Osteoblast (primary cell): ENCODE data around the gene TNC. TPM values are rescaled to one million over a fixed set of nuclear protein-coding genes. Genes with fewer than 3 reads are reported as not detected.
A peak's percentile ranks its signal among the peaks of the same experiment; 100 is the strongest.
"Not testable (repeated sequence)": the region's sequence is repeated elsewhere in the genome, so short reads cannot be mapped to it uniquely, and the experiment has no call there.

ENCODE experiments used
- DNase-seq: peaks from one replicate; pipeline ENCODE4 v3.0.0; 2011; ENCODE audit warnings: low spot score, mixed read lengths; ENCODE audit not compliant: insufficient read length; ENCODE audit errors: missing footprints
- H2AFZ ChIP-seq: 2 replicates; pipeline ENCODE4 v1.6.0; 2011; ENCODE audit warnings: mild to moderate bottlenecking, low read length
- H3K27ac ChIP-seq: 2 replicates; pipeline ENCODE4 v1.5.1; 2011; ENCODE audit warnings: mild to moderate bottlenecking, low read depth, low read length, moderate library complexity
- H3K27me3 ChIP-seq: 2 replicates; pipeline ENCODE4 v1.6.0; 2012; ENCODE audit warnings: mild to moderate bottlenecking, control low read depth, inconsistent platforms, low read length, moderate library complexity; ENCODE audit not compliant: insufficient read depth
- H3K36me3 ChIP-seq: 2 replicates; pipeline ENCODE4 v1.5.1; 2011; ENCODE audit warnings: mild to moderate bottlenecking, low read length, control low read depth, moderate library complexity; ENCODE audit not compliant: insufficient read depth
- H3K4me1 ChIP-seq: 2 replicates; pipeline ENCODE4 v1.5.1; 2011; ENCODE audit warnings: mild to moderate bottlenecking, low read length, control low read depth, moderate library complexity; ENCODE audit not compliant: insufficient read depth
- H3K4me2 ChIP-seq: 2 replicates; pipeline ENCODE4 v1.6.0; 2011; ENCODE audit warnings: mild to moderate bottlenecking, low read length; ENCODE audit not compliant: insufficient read depth
- H3K4me3 ChIP-seq: fragments of 200-600 bp; sonication (generic); 3 replicates; pipeline ENCODE4 v1.5.1; 2012; ENCODE audit warnings: mild to moderate bottlenecking, low read length, inconsistent platforms; ENCODE audit not compliant: insufficient read depth
- H3K79me2 ChIP-seq: 2 replicates; pipeline ENCODE4 v1.6.0; 2012; ENCODE audit warnings: mild to moderate bottlenecking, low read length, control low read depth, inconsistent platforms; ENCODE audit not compliant: insufficient read depth
- H3K9me3 ChIP-seq: 2 replicates; pipeline ENCODE4 v1.5.1; 2011; ENCODE audit warnings: low read depth, low read length, control low read depth
- H4K20me1 ChIP-seq: 2 replicates; pipeline ENCODE4 v1.6.0; 2012; ENCODE audit warnings: mild to moderate bottlenecking, low read length, control low read depth; ENCODE audit not compliant: insufficient read depth
- total RNA-seq: library from RNA; depleted of rRNA; stranded (reverse); fragments of >200 nt; gene quantifications from 2 replicates; pipeline ENCODE4 v1.2.3, GENCODE V29; 2012
- TF ChIP-seq, protein P1 (sequence below): IDR thresholded peaks from 2 replicates; pipeline ENCODE4 v1.5.1; 2011; ENCODE audit warnings: mild to moderate bottlenecking, low read depth, low read length, moderate library complexity; ENCODE audit errors: extremely low read depth

The TNC gene
- total RNA-seq, 1 donor, result 611 TPM

DNA sequence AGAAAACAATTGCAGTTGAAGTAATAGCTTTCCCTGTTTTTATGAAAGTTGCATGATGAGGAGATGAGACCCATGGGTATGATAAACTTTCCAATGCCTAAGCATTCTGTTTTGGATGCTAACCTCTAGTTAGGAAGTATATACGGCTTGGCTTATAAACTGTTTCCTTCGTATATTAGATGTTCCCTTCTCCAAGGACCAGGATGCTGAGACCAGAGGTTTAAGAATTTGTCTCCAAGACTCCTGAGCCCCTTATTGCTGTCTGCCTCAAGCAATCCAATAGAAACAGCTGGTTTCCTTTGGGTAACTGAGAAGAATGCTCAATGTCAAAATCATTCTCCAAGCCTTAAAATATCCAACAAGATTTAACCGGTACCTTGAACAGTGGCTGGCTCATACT lies 12.2 kb upstream of the TNC start:
- Histone ChIP-seq H3K9me3 (no peaks in the 10 kb centered on the region), H3K4me1 (peaks cover 45% of the 10 kb centered on the region), H3K27ac (no peak overlapping the region), H3K36me3 (no peaks in the 10 kb centered on the region), H4K20me1 (no peaks in the 10 kb centered on the region), H3K79me2 (no peaks in the 10 kb centered on the region), H2AFZ (no peak overlapping the region), H3K4me2 (no peak overlapping the region), H3K27me3 (no peaks in the 10 kb centered on the region), H3K4me3 (no peak overlapping the region)
- DNase-seq, result no peak
- TF ChIP-seq, protein P1, sequence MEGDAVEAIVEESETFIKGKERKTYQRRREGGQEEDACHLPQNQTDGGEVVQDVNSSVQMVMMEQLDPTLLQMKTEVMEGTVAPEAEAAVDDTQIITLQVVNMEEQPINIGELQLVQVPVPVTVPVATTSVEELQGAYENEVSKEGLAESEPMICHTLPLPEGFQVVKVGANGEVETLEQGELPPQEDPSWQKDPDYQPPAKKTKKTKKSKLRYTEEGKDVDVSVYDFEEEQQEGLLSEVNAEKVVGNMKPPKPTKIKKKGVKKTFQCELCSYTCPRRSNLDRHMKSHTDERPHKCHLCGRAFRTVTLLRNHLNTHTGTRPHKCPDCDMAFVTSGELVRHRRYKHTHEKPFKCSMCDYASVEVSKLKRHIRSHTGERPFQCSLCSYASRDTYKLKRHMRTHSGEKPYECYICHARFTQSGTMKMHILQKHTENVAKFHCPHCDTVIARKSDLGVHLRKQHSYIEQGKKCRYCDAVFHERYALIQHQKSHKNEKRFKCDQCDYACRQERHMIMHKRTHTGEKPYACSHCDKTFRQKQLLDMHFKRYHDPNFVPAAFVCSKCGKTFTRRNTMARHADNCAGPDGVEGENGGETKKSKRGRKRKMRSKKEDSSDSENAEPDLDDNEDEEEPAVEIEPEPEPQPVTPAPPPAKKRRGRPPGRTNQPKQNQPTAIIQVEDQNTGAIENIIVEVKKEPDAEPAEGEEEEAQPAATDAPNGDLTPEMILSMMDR, result no peak

DNA sequence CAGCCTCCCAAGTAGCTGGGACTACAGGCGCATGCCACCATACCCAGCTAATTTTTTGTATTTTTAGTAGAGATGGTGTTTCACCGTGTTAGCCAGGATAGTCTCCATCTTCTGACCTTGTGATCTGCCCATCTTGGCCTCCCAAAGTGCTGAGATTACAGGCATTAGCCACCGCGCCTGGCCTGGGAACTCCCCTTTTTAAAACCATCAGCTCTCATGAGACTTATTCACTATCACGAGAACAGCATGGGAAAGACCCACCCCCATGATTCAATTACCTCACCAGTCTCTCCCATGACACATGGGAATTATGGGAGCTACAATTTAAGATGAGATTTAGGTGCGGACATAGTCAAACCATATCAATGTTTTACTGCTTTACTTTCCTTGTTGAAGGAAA lies 10.8 kb upstream of the TNC start:
- not testable (repeated sequence) for H2AFZ ChIP-seq

DNA sequence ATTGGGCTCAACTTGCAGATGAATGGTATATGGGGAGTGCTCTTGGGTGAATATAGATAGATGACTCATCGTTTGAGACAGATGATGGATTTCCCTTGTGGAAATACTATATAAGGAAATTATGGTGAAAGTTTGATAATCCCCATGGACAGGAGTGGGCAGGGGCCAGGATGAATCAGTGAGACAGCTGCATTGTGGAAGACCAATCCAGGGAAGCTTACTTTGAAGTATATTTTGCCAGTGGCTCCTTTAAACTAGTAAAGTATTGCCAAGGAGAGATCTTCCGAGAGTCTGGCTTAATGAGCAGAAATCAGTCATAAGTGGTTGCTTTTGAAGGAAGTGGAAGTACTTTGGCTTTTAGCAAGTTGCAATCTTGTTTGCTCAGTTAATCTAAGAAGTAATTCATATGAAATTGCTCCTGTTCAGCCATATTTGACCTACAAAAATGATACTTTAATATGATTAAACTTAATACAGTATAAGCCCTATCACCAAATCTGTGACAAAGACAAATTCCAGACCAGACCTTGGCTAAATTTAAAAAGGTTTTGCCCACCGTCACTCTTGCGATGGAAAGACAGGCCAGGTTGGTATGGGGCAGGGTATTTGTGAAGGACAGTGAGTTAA lies 9.3 kb upstream of the TNC start:
- H3K27ac ChIP-seq, result peak overlapping the region; percentile 26
- H4K20me1 ChIP-seq, result no peaks in the 10 kb centered on the region
- peak overlapping the region; percentile 18 for H3K4me2 ChIP-seq
- H3K79me2 ChIP-seq, result no peaks in the 10 kb centered on the region
- no peaks in the 10 kb centered on the region for H3K9me3 ChIP-seq
- DNase-seq, result peak; percentile 74
- H3K27me3 ChIP-seq, result no peaks in the 10 kb centered on the region
- TF ChIP-seq, protein P1, result no peak
- no peaks in the 10 kb centered on the region for H3K36me3 ChIP-seq
- H3K4me1 ChIP-seq, result peaks cover 22% of the 10 kb centered on the region
- H3K4me3 ChIP-seq, result no peak overlapping the region
- H2AFZ ChIP-seq, result peak overlapping the region; percentile 34

More for the DNA sequence above, 10.8 kb upstream of the TNC start:
- H3K4me1 ChIP-seq, result peaks cover 35% of the 10 kb centered on the region
- not testable (repeated sequence) for DNase-seq, H3K79me2 ChIP-seq, H3K4me2 ChIP-seq, H4K20me1 ChIP-seq, H3K27me3 ChIP-seq, H3K36me3 ChIP-seq, H3K9me3 ChIP-seq, H3K4me3 ChIP-seq, H3K27ac ChIP-seq

DNA sequence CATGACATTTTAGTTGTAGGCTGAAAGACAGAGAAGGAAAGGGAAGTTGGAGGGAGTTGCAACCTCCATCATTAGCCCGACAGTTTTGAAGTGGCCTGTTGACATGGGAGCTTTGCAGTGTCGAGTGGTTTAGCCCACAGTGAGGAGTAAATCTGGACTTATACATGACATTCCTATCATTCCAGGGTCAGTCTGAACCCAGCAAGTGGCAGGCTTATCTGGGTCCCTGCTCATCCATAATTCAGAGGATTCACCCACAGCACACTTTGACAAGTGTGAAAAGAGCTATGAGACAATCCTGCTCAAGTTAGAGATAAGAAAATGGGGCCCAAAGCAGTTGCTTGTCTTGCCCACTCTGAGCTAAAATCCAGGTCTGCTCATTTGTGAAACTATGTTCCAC lies 8.4 kb upstream of the TNC start:
- H3K9me3 ChIP-seq, result no peaks in the 10 kb centered on the region
- TF ChIP-seq, protein P1, result no peak
- H3K27ac ChIP-seq, result peak overlapping the region; percentile 37
- H3K36me3 ChIP-seq, result no peaks in the 10 kb centered on the region
- H3K4me1 ChIP-seq, result peaks cover 18% of the 10 kb centered on the region
- no peaks in the 10 kb centered on the region for H3K79me2 ChIP-seq
- DNase-seq, result no peak
- no peaks in the 10 kb centered on the region for H3K27me3 ChIP-seq
- no peak overlapping the region for H3K4me3 ChIP-seq
- H2AFZ ChIP-seq, result no peak overlapping the region
- H4K20me1 ChIP-seq, result no peaks in the 10 kb centered on the region
- H3K4me2 ChIP-seq, result no peak overlapping the region
